GM18508 (cell line): ENCODE data around the gene NKX6-1.

Experiments
- ATAC-seq: cut with Tn5 transposase; IDR thresholded peaks from one replicate; pipeline ENCODE4 v1.9.1; 2021; ENCODE audit warnings: moderate number of reproducible peaks; ENCODE audit not compliant: insufficient read depth, unreplicated experiment

Gene NKX6-1

DNA sequence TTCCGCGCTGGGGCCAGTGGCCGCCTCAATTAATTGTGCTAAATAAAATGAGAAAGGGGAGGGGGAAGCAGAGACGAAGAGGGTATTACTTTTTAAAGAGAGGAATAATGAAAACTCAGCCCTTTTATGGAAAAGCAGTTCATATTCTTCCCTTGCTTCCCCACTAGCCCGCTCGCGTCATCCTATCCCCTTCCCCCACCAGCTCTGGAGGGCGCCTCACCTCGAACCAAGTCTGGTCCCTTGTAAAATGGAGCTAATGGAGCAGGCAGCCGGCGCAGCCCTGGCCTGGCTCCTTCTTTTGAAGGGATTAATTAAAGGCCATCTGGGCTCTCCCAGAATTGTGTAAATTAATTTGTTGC is 511 bp upstream of the NKX6-1 start:
- no peak for ATAC-seq

DNA sequence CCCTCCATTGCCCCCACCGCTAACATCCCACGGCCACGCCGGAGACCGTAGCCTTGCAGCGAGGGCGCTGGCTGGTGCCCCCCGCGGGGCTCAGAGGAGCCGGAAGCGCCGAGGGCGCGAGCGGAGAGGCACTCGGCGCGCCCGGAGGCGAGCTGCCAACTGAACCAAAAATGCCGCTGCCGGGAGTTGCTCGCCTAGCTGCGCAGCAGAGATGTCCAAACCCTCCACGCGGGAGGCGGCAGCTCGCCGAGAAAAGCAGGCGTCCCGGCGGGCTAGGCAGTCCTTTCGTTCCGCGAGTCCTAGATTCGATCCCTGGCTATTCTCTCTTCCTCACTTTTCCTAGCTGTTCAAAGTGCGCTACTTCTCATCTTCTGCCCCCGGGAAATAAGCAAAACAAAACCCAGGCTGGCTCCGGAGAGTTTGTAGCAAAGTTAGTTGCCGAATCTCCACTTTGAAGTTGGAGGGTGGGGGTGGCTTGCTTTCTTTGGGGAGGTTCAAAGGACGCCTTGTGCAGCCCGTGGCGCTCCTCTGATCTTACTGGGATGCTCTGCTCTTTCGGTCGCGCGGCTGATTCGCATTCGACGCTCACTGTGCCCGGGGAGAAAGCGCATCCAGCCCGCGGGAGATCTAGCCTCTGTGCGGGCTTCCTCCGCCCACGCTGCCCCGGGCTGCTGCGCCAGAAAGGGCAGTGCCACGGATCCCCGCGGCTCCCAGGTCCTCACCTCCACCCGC is 723 bp downstream of the NKX6-1 start:
- ATAC-seq = no peak

DNA sequence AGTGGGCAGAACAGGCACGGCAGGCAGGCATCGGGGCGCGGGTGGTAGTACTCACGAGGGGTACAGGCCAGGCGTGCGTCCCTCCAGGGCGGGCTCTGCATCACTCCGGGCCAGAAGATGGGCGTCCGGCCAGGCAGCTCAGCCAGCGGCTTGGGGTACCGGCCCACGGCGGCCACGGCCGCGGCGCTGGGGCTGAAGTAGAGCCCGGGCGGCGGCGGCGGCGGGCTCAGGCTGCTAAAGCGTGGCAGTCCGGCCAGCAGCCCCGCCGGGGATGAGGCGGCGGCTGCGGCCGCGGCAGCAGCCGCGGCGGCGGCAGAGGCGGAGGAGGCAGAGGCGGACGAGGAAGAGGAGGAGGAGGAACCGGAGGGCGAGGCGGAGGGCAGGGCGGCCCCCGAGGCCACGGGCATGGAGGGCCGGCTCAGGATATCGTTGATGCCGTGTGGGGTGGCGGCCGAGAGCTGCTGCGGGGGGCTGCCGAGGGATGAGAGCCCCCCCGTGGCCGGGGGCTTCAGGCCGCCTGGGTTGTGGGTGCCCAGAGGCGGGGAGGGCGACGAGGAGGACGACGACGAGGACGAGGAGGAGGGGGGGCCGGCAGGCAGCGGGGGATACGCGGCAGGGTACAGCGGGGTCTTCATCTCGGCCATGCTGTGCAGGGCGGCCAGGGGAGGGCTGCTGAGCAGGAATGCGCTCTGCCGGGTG is 1.4 kb downstream of the NKX6-1 start:
- no peak for ATAC-seq

DNA sequence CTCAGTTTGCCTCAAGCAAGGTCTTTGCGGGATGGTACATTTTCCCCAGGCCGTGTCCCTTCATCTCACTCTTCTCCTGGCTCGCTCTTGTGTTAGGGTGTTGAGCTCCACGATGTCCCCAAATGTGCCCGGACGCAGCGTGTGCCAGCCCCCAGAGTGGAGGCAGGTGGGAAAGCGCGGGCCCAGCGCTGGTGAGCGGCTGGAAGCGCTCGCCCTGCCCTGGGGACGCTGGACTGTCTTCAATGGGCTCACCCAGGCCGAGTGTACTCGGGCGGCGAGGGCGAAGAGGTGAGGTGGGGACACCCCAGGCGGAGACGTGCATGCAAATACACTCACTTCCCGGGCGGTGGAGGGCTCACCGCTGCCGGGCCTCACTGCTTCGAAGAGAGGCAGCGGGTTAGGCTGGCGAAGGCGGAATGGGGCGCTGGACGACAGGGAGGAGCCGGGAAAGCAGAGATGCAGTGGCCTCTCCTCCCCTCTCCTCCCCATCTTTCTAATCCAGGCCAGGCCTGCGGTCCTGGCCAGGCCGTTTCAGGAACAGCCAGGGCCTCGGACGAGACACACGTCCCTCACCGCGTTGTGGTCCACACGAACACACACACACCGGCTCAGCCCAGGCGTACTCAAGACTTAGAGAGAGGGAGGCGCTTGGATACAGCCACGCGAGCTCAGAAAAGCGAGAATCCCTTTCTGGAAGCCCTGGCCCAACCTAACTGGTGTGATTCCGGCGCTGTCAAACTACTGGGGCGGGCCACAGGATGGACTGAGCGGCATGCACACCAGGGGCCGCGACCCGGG is 2.2 kb downstream of the NKX6-1 start:
- no peak for ATAC-seq

DNA sequence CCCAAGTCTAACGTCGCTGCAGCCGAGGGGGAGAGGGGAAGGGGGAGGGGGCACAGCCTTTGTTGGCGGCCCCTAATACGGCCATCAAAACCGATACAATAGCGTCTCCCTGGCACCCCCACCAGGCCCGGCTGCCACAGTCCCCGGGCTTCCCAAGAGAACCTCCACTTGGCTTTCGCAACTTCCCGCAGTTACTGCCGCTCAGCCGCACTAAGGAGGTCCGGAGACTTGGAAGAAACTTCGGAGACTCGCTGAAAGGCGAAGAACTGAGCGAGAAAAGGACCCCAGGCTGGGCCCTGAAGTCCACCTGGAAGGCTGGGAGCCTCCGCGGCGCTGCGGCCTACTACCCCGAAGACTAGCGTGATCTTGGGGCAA is 2.8 kb downstream of the NKX6-1 start:
- ATAC-seq = no peak

DNA sequence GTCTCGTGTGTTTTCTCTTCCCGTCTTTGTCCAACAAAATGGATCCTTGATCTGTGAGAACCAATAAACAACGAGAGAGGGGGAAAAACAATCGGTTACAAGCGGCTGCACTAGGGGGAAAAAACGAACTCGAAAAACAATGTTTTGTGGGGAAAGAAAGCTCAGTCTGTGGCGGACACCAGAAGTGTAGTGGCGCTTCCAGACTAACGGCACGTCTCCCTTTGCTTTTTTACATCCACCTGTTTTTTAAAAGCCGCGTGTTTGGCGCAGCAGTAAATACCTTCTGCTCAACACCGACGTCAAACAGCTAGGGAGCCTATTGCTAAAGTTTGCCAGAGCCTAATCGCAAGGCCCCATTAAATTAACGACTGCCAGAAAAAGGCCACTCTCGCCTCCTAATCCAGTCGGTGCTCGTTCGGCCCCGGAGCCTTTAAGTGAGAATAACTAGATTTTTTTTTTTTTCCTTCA is 3.3 kb downstream of the NKX6-1 start:
- ATAC-seq = no peak

DNA sequence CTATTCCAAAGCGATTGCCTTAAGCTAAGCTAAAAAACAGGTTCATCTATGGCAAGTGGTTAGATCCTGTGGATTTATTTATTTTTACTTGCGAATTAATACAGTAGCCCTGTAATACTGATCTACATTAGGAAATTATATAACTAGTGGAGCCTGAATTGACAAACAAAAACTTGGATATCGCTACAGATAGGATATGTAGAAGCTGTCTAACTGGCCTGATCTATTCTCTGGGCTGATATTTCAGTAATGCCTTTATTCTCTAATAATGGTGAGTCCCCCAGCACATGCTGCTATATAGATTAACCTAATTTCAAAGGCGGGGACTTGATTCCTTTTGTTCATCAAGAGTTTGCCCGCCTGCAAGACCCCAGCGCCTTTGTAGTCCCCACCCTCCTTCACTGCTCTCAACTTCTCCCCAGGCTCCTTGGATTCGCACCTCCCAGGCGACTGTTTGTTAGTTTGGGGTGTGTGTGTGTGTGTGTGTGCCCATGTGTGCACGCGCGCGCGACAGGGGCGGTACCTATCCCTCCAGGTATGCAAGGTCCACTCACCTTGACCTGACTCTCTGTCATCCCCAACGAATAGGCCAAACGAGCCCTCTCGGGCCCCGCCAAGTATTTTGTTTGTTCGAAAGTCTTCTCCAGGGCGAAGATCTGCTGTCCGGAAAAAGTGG is 3.8 kb downstream of the NKX6-1 start:
- ATAC-seq = no peak

DNA sequence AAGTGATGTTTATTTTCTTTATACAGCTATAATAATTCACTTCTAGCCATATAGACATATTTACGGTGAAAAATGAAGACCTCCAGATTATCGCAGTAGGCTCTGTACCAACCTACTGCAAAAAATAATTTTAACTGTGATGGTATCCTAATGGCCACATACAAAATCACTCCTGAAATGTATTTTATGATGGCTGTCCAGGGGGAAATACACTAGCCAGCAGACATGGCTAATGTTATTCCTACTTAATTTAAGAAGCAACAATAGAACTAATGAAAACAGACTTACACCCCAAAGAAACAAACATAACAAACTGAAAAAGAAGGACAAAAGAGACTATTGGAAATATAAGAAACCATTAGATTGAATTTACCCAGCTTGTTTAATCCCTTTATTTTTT is 4.6 kb downstream of the NKX6-1 start:
- ATAC-seq = no peak

DNA sequence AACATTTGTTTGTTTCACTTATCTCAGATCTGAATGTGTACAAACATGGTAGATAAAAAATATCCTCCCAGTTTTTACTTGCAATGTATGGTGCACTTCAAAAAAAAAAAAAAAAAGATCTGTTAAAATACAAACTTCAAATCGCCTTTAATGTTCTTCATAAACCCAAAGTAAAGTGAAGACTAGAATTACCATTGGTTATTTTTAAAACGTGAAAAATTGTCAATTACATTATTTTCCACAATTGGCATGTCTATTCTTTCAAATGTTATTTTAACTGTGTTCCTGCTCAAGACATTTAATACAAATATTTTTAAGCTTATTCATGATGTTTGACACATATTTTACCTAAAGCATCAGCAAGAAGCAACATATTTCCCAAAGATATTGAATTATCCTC is 5.0 kb downstream of the NKX6-1 start:
- no peak for ATAC-seq

DNA sequence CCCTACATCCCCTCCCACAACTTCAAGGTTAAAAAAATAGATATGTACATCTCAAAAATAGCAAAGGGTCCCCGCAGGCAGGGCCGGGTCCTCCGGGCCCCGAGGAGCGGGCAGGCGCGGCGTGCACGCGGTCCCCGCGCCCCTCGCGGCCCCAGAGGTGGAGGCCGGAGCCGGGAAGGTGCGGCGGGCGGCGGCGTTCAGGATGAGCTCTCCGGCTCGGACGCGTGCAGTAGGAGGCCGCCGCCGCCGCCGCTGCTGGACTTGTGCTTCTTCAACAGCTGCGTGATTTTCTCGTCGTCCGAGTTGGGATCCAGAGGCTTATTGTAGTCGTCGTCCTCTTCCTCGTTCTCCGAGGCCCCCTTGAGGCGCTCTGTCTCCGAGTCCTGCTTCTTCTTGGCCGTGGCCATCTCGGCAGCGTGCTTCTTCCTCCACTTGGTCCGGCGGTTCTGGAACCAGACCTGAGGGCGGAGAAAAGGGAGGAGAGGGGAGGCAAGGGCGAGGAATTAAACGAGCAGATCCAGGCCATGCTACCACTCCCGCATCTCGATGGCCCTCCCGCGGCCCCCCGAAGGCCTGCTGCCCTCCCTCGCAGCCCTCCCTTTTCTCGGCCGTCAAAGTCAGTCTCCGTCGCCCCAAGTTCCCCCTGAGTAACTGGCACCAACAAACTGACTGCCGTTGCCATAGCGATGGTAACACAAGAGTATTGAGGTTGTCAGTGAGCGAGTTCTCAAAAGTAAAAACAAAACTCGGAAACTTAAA is 5.8 kb downstream of the NKX6-1 start:
- no peak for ATAC-seq

DNA sequence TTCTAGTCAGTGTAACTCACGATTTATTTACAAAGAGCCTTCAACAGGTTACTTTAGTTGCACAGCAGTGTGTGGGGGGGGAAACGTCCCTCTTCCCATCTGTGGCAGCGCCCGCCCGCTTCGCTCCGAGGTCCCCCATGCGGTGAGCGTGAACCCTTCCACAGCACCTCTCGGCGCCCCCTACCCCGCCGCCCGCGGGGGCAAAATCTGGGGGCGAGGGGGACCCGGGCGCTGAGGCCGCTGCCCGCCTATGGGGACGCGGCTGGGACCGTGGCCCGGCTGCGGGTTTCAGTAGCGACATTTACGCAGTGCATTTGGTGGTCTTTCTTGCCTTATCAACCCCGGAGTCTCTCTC is 6.4 kb downstream of the NKX6-1 start:
- no peak for ATAC-seq

DNA sequence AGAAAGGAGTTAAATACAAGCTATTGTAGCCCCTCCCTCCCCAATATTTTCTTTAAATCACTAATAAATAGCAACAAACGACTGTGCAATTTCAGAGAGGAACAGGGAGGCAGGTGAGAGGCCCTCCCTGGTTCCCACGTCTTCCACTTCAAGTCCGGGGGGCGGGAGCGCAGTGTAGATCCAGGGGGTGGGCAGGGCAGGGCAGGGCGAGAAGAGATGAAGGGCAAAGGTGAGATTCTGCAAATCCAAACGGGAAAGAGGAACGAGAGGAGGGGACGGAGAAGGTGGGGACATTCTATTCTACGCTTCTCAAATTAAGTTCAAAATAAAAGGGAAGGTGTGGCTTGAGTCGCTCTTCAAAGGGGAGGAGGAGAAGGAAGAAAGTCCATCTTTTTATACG is 6.8 kb downstream of the NKX6-1 start:
- no peak for ATAC-seq

DNA sequence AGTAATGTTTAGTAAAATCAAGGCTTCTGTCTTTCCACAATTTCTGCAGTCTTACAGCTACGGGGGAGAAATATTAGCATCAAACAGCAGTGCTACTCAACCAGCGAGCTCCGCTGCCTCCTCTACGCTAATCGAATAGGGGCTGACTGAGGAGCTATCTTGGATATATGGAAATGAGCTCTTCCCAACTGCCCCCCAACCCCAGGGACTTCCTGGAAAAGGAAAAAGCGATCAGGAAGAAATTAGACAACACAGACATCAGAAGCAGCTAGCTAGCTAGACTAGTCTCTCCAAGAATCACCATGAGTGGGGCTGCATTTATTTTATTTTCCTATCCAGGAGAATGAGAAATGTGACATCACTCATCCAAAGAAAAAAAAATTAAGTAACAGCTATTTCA is 7.6 kb downstream of the NKX6-1 start:
- ATAC-seq = no peak

DNA sequence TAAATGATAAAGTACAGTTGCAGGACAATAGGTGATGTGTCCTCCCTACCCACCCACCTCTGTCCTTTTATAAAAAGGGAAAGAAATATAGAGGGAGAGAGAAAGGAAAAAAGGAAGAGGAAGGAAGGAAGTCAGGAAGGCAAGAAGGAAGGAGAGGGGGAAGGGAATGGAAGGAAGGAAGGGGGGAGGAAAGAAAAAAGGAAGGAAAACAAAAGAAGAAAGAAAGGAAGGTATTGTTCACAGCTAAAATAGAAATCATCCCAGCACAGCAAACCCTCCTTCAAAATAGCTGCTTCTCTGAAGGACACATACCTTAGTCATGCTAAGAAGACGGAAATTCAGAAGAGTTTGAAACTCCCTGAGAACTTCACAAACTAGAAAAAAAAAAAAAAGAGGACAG is 8.4 kb downstream of the NKX6-1 start:
- no peak for ATAC-seq

DNA sequence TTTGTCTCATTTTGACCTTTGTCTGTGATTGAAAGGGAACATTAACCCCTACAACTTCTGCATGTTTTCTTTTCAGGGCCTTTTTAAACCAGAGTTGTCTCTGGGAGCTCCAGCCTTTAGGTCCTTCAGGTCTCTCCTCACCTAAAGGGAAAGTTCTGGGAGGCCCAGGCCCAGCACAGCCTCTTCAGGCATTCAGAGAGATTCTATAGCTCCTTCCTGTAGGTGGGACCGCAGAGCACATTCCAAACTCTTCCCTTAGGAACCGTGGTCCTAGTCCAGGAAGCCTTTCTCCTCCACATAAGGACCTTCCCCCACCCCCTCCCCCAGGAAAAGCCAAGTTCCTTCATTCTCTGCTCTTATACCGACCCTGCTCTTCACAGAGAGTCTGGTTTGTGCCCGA is 14.9 kb downstream of the NKX6-1 start:
- no peak for ATAC-seq

DNA sequence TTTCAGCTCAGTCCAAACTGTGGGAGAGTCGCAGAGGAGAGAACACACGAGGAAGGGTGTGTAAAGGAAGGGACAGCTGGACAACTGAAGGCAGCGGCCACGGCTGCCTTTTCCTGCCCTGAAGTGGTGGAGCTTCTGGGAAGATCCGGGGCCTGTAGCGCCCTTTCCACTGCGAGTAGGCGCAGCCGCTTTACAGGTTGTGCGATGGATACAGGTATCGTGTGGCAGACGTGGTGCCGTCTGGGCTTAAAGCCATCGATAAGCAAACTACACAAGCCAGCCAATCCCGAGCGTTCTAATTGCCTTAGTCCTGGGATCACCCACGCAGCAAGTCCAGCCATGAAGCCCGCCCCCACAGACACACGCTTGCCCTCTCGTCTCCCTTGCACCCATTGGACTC is 15.4 kb downstream of the NKX6-1 start:
- no peak for ATAC-seq

DNA sequence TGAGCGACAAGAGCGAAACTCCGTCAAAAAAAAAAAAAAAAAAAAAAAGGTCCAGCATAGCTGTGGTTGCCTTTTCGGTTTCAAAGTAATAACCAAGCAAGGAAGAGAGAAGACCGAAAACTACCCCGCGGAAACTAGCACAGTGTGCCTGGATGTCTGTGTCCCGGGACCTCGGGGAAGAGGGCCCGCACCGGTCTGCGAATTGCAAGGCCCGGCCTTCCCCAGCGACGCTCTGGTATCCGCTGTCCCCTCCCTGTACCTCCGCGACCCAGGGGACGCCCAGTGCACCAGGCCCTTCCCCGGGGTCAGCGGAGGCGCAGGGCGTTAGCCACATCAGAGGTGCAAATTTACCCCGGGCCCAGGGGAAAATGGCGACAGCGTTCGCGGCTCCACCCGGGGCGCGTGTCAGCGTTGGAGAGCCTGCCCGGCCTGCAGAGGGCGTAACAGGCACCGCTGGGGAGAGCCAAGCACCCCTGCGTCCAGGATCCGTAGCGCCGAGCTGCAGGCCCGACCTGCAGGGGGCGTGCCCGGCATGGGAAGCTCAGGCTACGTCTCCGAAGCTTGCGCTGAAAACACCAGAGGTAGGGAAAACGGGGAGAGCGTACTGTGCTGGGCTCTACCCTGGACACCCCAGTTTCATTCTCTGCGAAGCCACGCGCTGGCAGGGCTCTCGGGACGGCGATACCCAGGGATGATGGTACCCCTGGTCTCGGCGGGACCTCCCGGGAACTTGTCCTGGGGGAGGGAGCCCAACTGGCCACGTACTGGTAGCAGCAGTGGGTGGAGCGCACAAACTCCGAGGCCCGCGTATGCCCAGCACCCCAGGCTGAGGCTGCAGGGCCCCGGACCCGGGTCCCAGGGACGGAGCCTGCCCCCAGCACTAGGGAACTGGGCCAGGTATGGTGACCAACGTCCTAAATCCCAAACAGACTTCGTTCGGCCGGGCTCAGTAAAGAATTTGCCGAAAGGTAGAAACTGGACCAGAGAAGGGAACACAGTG is 16.2 kb downstream of the NKX6-1 start:
- no peak for ATAC-seq

DNA sequence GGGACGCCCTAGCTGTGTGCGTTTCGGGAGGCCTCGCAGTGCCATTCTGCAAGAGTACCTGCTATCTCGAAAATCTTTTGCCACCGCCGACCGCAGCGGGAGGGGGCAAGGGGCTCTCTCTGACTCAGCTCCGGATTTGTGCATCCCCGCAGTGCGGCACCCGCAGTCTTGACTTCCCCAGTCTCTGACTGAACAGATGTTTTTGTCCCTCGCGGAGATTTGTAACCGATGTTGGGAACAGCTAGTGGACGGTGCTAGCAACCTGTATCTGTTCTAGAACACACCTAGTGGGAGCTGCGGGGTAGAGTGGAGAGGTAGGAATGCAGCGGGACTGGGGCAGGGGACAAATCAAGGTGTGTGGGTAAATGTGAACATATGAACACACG is 17.2 kb downstream of the NKX6-1 start:
- no peak for ATAC-seq
